ENCODE measurements around the gene C1QTNF8. TPM values are rescaled to one million over a fixed set of nuclear protein-coding genes. Genes with fewer than 3 reads are reported as not detected.

C1QTNF8 gene
- total and polyA plus RNA-seq, 2 donors (not counting 1 experiment from before 2014, with no cell fraction given), result not detected

- no peak overlapping the region for H3K4me2 ChIP-seq (replicated peaks; ENCODE audit: low read depth, low read length, poor library complexity, severe bottlenecking)
- no peak overlapping the region for H3K27ac ChIP-seq (ENCODE audit: low read length in 2 of 2)
- TF ChIP-seq CTCF (IDR thresholded peaks at IDR 0.05), result no peak
- no peak for TF ChIP-seq EZH2 (IDR thresholded peaks at IDR 0.05; ENCODE audit: borderline replicate concordance, insufficient read depth, low read depth, low read length, poor library complexity, severe bottlenecking)
- no peak for DNase-seq
- POLR2A ChIA-PET, result no interaction called here
- peaks cover 0 to 36% (median 5%) of the 10 kb centered on the region in 4 experiments for H3K27me3 ChIP-seq (replicated peaks in 1 of 4; ENCODE audit: control extremely low read depth in 1 of 4, control insufficient read depth in 3 of 4, insufficient read depth in 4 of 4, low read length in 3 of 4)
- H3K4me3 ChIP-seq (ENCODE audit: control extremely low read depth in 1 of 5, extremely low read depth in 1 of 5, insufficient read depth in 1 of 5, low read depth in 2 of 5, low read length in 4 of 5), result no peak overlapping the region
- CTCF ChIA-PET, result no interaction called here
- WGBS (ENCODE audit: insufficient coverage), result 83% methylated on average over 14 of the region's 16 CpGs
- H3K9me3 ChIP-seq (ENCODE audit: control extremely low read depth in 1 of 3, control insufficient read depth in 2 of 3, insufficient read depth in 1 of 3, low read length in 2 of 3), result peaks cover 0 to 5% (median 0%) of the 10 kb centered on the region in 3 donors
- Mint-ChIP-seq H3K4me3 (no peak overlapping the region), H3K4me1 (no peaks in the 10 kb centered on the region), H3K9me3 (ENCODE audit: insufficient read depth) (no peaks in the 10 kb centered on the region), H3K27ac (no peak overlapping the region), H3K27me3 (peaks cover 10% of the 10 kb centered on the region)
- H3K36me3 ChIP-seq (replicated peaks in 1 of 2; ENCODE audit: control extremely low read depth in 1 of 2, control insufficient read depth in 1 of 2, extremely low read depth in 1 of 2, insufficient read depth in 2 of 2, low read length in 1 of 2), result no peaks in the 10 kb centered on the region
- H2AFZ ChIP-seq (ENCODE audit: insufficient read depth, low read depth, low read length, poor library complexity, severe bottlenecking), result no peak overlapping the region
- peaks cover 8 to 10% of the 10 kb centered on the region in 2 donors for H3K4me1 ChIP-seq (ENCODE audit: control insufficient read depth in 2 of 2, insufficient read depth in 2 of 2, low read length in 2 of 2)
- no peaks in the 10 kb centered on the region for H4K20me1 ChIP-seq (ENCODE audit: control insufficient read depth, insufficient read depth, low read length, poor library complexity, severe bottlenecking)
- intact Hi-C loops (cut with micrococcal nuclease), result no loop called here
- ATAC-seq (ENCODE audit: low read depth), result no peak
- H3K79me2 ChIP-seq (ENCODE audit: control insufficient read depth, insufficient read depth, low read length), result no peaks in the 10 kb centered on the region
- H3K9ac ChIP-seq (ENCODE audit: low read length), result no peak overlapping the region
Observed at GRCh38 chr16:1106659-1107058, 10.6 kb upstream of the C1QTNF8 start.

- peaks cover 8% of the 10 kb centered on the region for H3K27me3 Mint-ChIP-seq
- H3K27ac ChIP-seq (ENCODE audit: low read length in 2 of 2), result no peak overlapping the region
- H3K36me3 ChIP-seq (replicated peaks in 1 of 2; ENCODE audit: control extremely low read depth in 1 of 2, control insufficient read depth in 1 of 2, extremely low read depth in 1 of 2, insufficient read depth in 2 of 2, low read length in 1 of 2), result no peaks in the 10 kb centered on the region
- CTCF ChIA-PET, result no interaction called here
- POLR2A ChIA-PET, result no interaction called here
- no peaks in the 10 kb centered on the region for H3K9me3 Mint-ChIP-seq (ENCODE audit: insufficient read depth)
- no peak overlapping the region for H3K9ac ChIP-seq (ENCODE audit: low read length)
- H3K9me3 ChIP-seq (ENCODE audit: control extremely low read depth in 1 of 3, control insufficient read depth in 2 of 3, insufficient read depth in 1 of 3, low read length in 2 of 3), result peaks cover 0 to 5% (median 0%) of the 10 kb centered on the region in 3 donors
- DNase-seq (peak; percentile 34), ATAC-seq (ENCODE audit: low read depth) (peak; percentile 28)
- H2AFZ ChIP-seq (ENCODE audit: insufficient read depth, low read depth, low read length, poor library complexity, severe bottlenecking), result no peak overlapping the region
- H4K20me1 ChIP-seq (ENCODE audit: control insufficient read depth, insufficient read depth, low read length, poor library complexity, severe bottlenecking), result no peaks in the 10 kb centered on the region
- intact Hi-C loops (cut with micrococcal nuclease), result no loop called here
- peaks cover 8 to 10% of the 10 kb centered on the region in 2 donors for H3K4me1 ChIP-seq (ENCODE audit: control insufficient read depth in 2 of 2, insufficient read depth in 2 of 2, low read length in 2 of 2)
- no peak overlapping the region for H3K27ac Mint-ChIP-seq
- no peak overlapping the region for H3K4me3 ChIP-seq (ENCODE audit: control extremely low read depth in 1 of 5, extremely low read depth in 1 of 5, insufficient read depth in 1 of 5, low read depth in 2 of 5, low read length in 4 of 5)
- H3K4me3 Mint-ChIP-seq, result no peak overlapping the region
- no peaks in the 10 kb centered on the region for H3K79me2 ChIP-seq (ENCODE audit: control insufficient read depth, insufficient read depth, low read length)
- H3K4me2 ChIP-seq (replicated peaks; ENCODE audit: low read depth, low read length, poor library complexity, severe bottlenecking), result no peak overlapping the region
- TF ChIP-seq EZH2 (IDR thresholded peaks at IDR 0.05; ENCODE audit: borderline replicate concordance, insufficient read depth, low read depth, low read length, poor library complexity, severe bottlenecking), result no peak
- no peak for TF ChIP-seq CTCF (IDR thresholded peaks at IDR 0.05)
- 30% methylated on average over 26 of the region's 26 CpGs for WGBS (ENCODE audit: insufficient coverage)
- H3K27me3 ChIP-seq (replicated peaks in 1 of 4; ENCODE audit: control extremely low read depth in 1 of 4, control insufficient read depth in 3 of 4, insufficient read depth in 4 of 4, low read length in 3 of 4), result peaks cover 0 to 36% (median 5%) of the 10 kb centered on the region in 4 experiments
- H3K4me1 Mint-ChIP-seq, result no peaks in the 10 kb centered on the region
Observed at GRCh38 chr16:1105888-1106620, 10.0 kb upstream of the C1QTNF8 start.

All from B cell (primary cell).